Measurements from ENCODE around the gene LRRC31. TPM values are rescaled to one million over a fixed set of nuclear protein-coding genes. Genes with fewer than 3 reads are reported as not detected.

Gene LRRC31
- total and polyA plus RNA-seq, 2 of the 13 experiments (the other 11 are each of a cell fraction or from before 2014, with no cell fraction given), result not detected

DNA sequence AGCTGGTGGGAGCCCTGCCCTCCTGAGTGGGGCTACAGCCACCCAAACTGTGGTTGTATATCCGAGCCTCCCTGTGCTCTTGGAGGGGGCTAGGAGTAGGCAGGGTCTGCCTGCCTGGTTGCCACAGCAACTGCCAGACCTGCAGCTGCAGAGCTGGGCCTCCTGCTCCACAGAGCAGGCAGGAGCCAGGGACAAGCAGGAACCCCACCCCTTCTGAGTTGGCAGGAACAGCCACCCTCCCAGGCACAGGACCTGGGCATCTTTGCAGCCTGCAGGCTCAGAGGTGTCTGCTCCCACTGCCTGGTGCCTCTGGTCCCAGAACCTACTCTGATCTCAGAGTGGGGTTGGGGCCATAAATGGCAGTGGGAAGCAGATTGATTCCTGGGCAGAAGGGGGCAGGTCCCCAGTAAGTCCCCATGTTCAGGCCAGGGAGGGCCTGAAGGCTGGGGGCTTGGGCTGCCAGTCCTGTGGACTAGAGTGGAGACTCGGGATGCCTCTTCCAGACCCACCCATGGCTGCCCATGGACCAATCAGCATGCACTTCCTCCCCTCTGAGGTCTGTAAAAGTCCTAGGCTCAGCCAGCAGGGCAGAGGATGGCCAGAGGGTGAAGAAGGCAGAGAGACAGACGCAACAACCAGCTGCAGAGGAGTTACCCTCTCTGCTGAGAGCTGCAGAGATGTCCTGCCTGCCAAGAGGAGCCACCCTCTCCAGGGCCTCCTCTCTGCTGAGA, 10.3 kb upstream of the LRRC31 start:
- POLR2A ChIA-PET, result no interaction called here
- Histone ChIP-seq H3K36me3 (replicated peaks in 1 of 2; ENCODE audit: control insufficient read depth in 1 of 2, insufficient read depth in 2 of 2, low read length in 2 of 2) (no peaks in the 10 kb centered on the region), H3K27me3 (ENCODE audit: control insufficient read depth in 1 of 2, insufficient read depth in 2 of 2, low read length in 2 of 2) (peaks cover 0 to 1% of the 10 kb centered on the region in 2 experiments; a peak in 2 of 5 replicates), H3K4me3 (replicated peaks in 1 of 3; ENCODE audit: insufficient read depth in 1 of 3, low read depth in 2 of 3, low read length in 3 of 3) (no peak overlapping the region), H3K27ac (ENCODE audit: extremely low read length, insufficient read depth, low read length) (no peak overlapping the region), H3K4me2 (ENCODE audit: low read depth, low read length) (no peak overlapping the region), H3K9me3 (ENCODE audit: low read length) (no peaks in the 10 kb centered on the region), H4K20me1 (ENCODE audit: insufficient read depth, low read length) (no peaks in the 10 kb centered on the region), H3K79me2 (ENCODE audit: insufficient read depth, low read length) (no peaks in the 10 kb centered on the region), H2AFZ (ENCODE audit: low read length) (no peak overlapping the region), H3K9ac (ENCODE audit: insufficient read depth, low read depth, low read length) (no peak overlapping the region), H3K4me1 (ENCODE audit: insufficient read depth, low read length) (no peaks in the 10 kb centered on the region)
- intact Hi-C loops (cut with micrococcal nuclease; ENCODE audit: unreplicated experiment) (no loop called here), in situ Hi-C loops (cut with HindIII; ENCODE audit: extremely low pct_ligation_motif_present, low pct_unique_long_range_greater_than_20kb) (no loop called here)
- 0% methylated on average over 1 of the region's 3 CpGs for WGBS (ENCODE audit: low lambda C conversion rate)
- no TSS peak for BruUV-seq (replicated peaks)
- FAIRE-seq (no peak), ATAC-seq (no peak; the same call in 2 of the 3 replicates), DNase-seq (ENCODE audit: low spot score) (no peak)
- CTCF ChIA-PET (ENCODE audit: low intra/inter-chr PET ratio, low total read pairs), result no interaction called here
- TF ChIP-seq, protein P1, sequence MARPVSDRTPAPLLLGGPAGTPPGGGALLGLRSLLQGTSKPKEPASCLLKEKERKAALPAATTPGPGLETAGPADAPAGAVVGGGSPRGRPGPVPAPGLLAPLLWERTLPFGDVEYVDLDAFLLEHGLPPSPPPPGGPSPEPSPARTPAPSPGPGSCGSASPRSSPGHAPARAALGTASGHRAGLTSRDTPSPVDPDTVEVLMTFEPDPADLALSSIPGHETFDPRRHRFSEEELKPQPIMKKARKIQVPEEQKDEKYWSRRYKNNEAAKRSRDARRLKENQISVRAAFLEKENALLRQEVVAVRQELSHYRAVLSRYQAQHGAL (CRISPR knock-in tag; IDR thresholded peaks at IDR 0.05; ENCODE audit: not compliant biosample characterization), result no peak
- TF ChIP-seq ZSCAN31 (CRISPR knock-in tag; IDR thresholded peaks at IDR 0.05; ENCODE audit: low read depth), result no peak
- TF ChIP-seq ZNF33B (CRISPR knock-in tag; IDR thresholded peaks at IDR 0.05), result no peak
- TF ChIP-seq EED (CRISPR knock-in tag; IDR thresholded peaks at IDR 0.05), result no peak
- no peak for TF ChIP-seq ZNF335 (CRISPR knock-in tag; IDR thresholded peaks at IDR 0.05)
- no peak for TF ChIP-seq ZNF768 (CRISPR knock-in tag; IDR thresholded peaks at IDR 0.05)
- TF ChIP-seq HDAC1 (CRISPR knock-in tag; IDR thresholded peaks at IDR 0.05), result no peak
- TF ChIP-seq ZNF547 (CRISPR knock-in tag; IDR thresholded peaks at IDR 0.05), result no peak
- TF ChIP-seq CTCF (CRISPR knock-in tag; IDR thresholded peaks at IDR 0.05), result no peak
- TF ChIP-seq PITX1 (CRISPR knock-in tag; IDR thresholded peaks at IDR 0.05), result no peak
- no peak for TF ChIP-seq ZNF251 (CRISPR knock-in tag; IDR thresholded peaks at IDR 0.05)
- no peak for TF ChIP-seq MAZ (IDR thresholded peaks at IDR 0.05; ENCODE audit: borderline replicate concordance, low read depth, low read length)
- TF ChIP-seq MAZ (CRISPR knock-in tag; IDR thresholded peaks at IDR 0.05; ENCODE audit: low read depth), result no peak
- no peak for TF ChIP-seq KIAA2018 (CRISPR knock-in tag; IDR thresholded peaks at IDR 0.05; ENCODE audit: borderline replicate concordance)
- TF ChIP-seq POLR2AphosphoS5 (IDR thresholded peaks at IDR 0.05; ENCODE audit: low read depth, low read length), result no peak
